Right atrium auricular region (tissue), 2 donors: ENCODE results near the gene CPT1B. TPM values are rescaled to one million over a fixed set of nuclear protein-coding genes. Genes with fewer than 3 reads are reported as not detected.
"Not testable (repeated sequence)": the region's sequence is repeated elsewhere in the genome, so short reads cannot be mapped to it uniquely, and the experiment has no call there.

Experiments
- DNase-seq: peaks from one replicate; pipeline ENCODE4 v3.0.0-alpha.2; 2019; ENCODE audit warnings: low spot score
- H3K27ac ChIP-seq, 2 donors: fragments of 200-600 bp; sonication (generic); 1 replicate in 1 of 2; 2 replicates in 1 of 2; pipeline ENCODE4 v1.5.1; 2016 to 2019
- H3K27me3 ChIP-seq, 2 donors: fragments of 200-600 bp; sonication (generic); one replicate each; pipeline versions ENCODE4 v1.5.1 to v1.6.0; 2017 to 2019
- H3K36me3 ChIP-seq: fragments of 200-600 bp; sonication (generic); one replicate; pipeline ENCODE4 v1.5.1; 2016
- H3K4me1 ChIP-seq, 2 donors: fragments of 200-600 bp; sonication (generic); one replicate each; pipeline versions ENCODE4 v1.5.1 to v1.6.0; 2017 to 2019
- H3K4me3 ChIP-seq, 2 donors: fragments of 200-600 bp; sonication (generic); 1 replicate in 1 of 2; 2 replicates in 1 of 2; pipeline ENCODE4 v1.5.1; 2017 to 2019; ENCODE audit warnings: mild to moderate bottlenecking in 1 of 2, moderate library complexity in 1 of 2
- H3K9me3 ChIP-seq, 2 donors: fragments of 200-600 bp; sonication (generic); one replicate each; pipeline ENCODE4 v1.5.1; 2019
- CTCF ChIP-seq, 2 donors: fragments of 200-600 bp; sonication (generic); IDR thresholded peaks; one replicate each; pipeline ENCODE4 v1.5.1; 2019; ENCODE audit warnings: antibody characterized with exemption in 2 of 2
- total RNA-seq, 2 donors: library from RNA; depleted of rRNA; stranded (reverse); fragments of >200 nt; gene quantifications; one replicate each; pipeline ENCODE4 v1.1.0, GENCODE V29; 2016

The CPT1B gene
- total RNA-seq, 2 donors from 2014 or later: 184 to 281 TPM

- Histone ChIP-seq H3K27me3 (no peaks in the 10 kb centered on the region), H3K4me1 (peaks cover 0 to 9% of the 10 kb centered on the region in 2 donors), H3K36me3 (no peaks in the 10 kb centered on the region), H3K27ac (peak overlapping the region; percentile 20 to 78), H3K4me3 (no peak overlapping the region), H3K9me3 (no peaks in the 10 kb centered on the region)
- no peak for DNase-seq
- TF ChIP-seq CTCF (IDR thresholded peaks at IDR 0.05): no peak
These were observed 40.5 kb downstream of the CPT1B start for GRCh38 chr22:50537765-50538164.

GRCh38 chr22:50536226-50536625 is 42.0 kb downstream of the CPT1B start:
- no peak overlapping the region for H3K4me3 ChIP-seq
- H3K9me3 ChIP-seq: no peaks in the 10 kb centered on the region
- H3K4me1 ChIP-seq: peaks cover 0 to 24% of the 10 kb centered on the region in 2 donors
- no peak for DNase-seq
- peaks cover 0 to 4% of the 10 kb centered on the region in 2 donors for H3K27me3 ChIP-seq
- H3K36me3 ChIP-seq: no peaks in the 10 kb centered on the region
- no peak for TF ChIP-seq CTCF (IDR thresholded peaks at IDR 0.05)
- no peak overlapping the region for H3K27ac ChIP-seq

- peaks cover 0 to 35% of the 10 kb centered on the region in 2 donors for H3K4me1 ChIP-seq
- H3K9me3 ChIP-seq: no peaks in the 10 kb centered on the region
- H3K4me3 ChIP-seq: no peak overlapping the region
- peaks cover 0 to 7% of the 10 kb centered on the region in 2 donors for H3K27me3 ChIP-seq
- no peak for TF ChIP-seq CTCF (IDR thresholded peaks at IDR 0.05)
- H3K36me3 ChIP-seq: no peaks in the 10 kb centered on the region
- no peak overlapping the region for H3K27ac ChIP-seq
- no peak for DNase-seq
These were observed 43.1 kb downstream of the CPT1B start for GRCh38 chr22:50535113-50535512.

- not testable (repeated sequence) for H3K27me3 ChIP-seq, H3K36me3 ChIP-seq, H3K9me3 ChIP-seq, H3K4me3 ChIP-seq, DNase-seq
- Histone ChIP-seq H3K4me1 (peaks cover 0 to 39% of the 10 kb centered on the region in 2 donors), H3K27ac (peak overlapping the region in 1 of 2 donors; percentile 10)
These were observed 44.1 kb downstream of the CPT1B start for GRCh38 chr22:50533856-50534711.

- H3K4me3 ChIP-seq: no peak overlapping the region
- no peak for DNase-seq
- H3K27me3 ChIP-seq: peaks cover 0 to 7% of the 10 kb centered on the region in 2 donors
- no peaks in the 10 kb centered on the region for H3K36me3 ChIP-seq
- H3K27ac ChIP-seq: peak overlapping the region; percentile 92 to 96
- peaks cover 0 to 40% of the 10 kb centered on the region in 2 donors for H3K4me1 ChIP-seq
- H3K9me3 ChIP-seq: no peaks in the 10 kb centered on the region
- TF ChIP-seq CTCF (IDR thresholded peaks at IDR 0.05): no peak
These were observed 45.1 kb downstream of the CPT1B start for GRCh38 chr22:50532824-50533796.
